Measurements from ENCODE around the gene KNSTRN. TPM values are rescaled to one million over a fixed set of nuclear protein-coding genes. Genes with fewer than 3 reads are reported as not detected.

Gene KNSTRN
- total and polyA plus RNA-seq, 4 donors = 3.4 to 28.1 (median 8.9) TPM

DNA sequence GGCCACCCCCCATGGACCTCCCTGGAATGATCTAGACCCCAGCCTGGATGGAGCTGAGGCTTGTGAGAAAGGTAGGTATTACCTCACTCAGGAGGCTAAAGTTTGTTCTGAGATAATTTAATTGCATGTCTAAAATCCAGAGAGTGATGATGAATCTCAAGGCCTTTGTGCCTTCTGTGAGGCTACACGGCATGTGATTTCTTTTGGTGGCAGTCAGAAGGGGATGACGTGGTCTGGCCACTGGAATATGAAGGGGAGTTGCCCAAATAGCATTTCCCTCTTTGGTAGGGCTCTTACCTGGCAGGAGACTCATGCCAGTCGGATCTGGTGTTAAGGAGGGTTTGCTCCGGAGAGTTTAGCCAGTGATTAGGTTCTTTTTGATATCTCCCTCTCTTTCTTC is 60.7 kb downstream of the KNSTRN start:
- TF ChIP-seq NR2F2 (IDR thresholded peaks at IDR 0.05) (no peak), EGR1 (IDR thresholded peaks at IDR 0.05; ENCODE audit: low read depth in 2 of 2) (no peak), TAF1 (conservative IDR thresholded peaks at IDR 0.05) (no peak), JUND (IDR thresholded peaks at IDR 0.05) (no peak), FOXA2 (IDR thresholded peaks at IDR 0.05) (no peak), GABPA (IDR thresholded peaks at IDR 0.05 in 1 of 2, conservative IDR thresholded peaks at IDR 0.05 in 1 of 2) (no peak)
- TF ChIP-seq, protein P1, sequence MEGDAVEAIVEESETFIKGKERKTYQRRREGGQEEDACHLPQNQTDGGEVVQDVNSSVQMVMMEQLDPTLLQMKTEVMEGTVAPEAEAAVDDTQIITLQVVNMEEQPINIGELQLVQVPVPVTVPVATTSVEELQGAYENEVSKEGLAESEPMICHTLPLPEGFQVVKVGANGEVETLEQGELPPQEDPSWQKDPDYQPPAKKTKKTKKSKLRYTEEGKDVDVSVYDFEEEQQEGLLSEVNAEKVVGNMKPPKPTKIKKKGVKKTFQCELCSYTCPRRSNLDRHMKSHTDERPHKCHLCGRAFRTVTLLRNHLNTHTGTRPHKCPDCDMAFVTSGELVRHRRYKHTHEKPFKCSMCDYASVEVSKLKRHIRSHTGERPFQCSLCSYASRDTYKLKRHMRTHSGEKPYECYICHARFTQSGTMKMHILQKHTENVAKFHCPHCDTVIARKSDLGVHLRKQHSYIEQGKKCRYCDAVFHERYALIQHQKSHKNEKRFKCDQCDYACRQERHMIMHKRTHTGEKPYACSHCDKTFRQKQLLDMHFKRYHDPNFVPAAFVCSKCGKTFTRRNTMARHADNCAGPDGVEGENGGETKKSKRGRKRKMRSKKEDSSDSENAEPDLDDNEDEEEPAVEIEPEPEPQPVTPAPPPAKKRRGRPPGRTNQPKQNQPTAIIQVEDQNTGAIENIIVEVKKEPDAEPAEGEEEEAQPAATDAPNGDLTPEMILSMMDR (IDR thresholded peaks at IDR 0.05; ENCODE audit: low read depth, low read length, missing input control) = no peak
- TF ChIP-seq, protein P2, sequence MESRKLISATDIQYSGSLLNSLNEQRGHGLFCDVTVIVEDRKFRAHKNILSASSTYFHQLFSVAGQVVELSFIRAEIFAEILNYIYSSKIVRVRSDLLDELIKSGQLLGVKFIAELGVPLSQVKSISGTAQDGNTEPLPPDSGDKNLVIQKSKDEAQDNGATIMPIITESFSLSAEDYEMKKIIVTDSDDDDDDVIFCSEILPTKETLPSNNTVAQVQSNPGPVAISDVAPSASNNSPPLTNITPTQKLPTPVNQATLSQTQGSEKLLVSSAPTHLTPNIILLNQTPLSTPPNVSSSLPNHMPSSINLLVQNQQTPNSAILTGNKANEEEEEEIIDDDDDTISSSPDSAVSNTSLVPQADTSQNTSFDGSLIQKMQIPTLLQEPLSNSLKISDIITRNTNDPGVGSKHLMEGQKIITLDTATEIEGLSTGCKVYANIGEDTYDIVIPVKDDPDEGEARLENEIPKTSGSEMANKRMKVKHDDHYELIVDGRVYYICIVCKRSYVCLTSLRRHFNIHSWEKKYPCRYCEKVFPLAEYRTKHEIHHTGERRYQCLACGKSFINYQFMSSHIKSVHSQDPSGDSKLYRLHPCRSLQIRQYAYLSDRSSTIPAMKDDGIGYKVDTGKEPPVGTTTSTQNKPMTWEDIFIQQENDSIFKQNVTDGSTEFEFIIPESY (IDR thresholded peaks at IDR 0.05) = no peak
- TF ChIP-seq, protein P3, sequence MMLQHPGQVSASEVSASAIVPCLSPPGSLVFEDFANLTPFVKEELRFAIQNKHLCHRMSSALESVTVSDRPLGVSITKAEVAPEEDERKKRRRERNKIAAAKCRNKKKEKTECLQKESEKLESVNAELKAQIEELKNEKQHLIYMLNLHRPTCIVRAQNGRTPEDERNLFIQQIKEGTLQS (IDR thresholded peaks at IDR 0.05) = no peak

DNA sequence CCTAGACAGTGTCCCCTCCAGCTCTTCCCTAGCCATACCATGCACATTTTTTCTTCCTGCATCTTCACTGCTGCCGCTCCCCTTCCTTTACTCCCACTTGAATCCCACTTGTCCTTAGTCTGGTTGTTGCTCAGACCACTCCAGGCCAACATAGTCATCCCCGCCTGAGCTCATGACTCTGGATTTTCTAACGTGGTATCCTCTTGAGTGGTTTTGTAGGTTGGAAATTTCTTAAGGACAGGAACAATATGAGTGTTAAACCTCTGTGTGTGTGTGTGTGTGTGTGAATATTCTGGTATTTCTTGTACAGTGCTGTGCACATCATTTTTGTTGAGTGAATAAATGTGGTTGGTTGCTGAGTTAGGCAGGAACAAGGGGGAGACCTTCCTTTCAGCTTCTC is 61.3 kb downstream of the KNSTRN start:
- no peak for DNase-seq (ENCODE audit: low spot score)
- Histone ChIP-seq H3K27ac (ENCODE audit: low read depth in 1 of 2, low read length in 2 of 2) (no peak overlapping the region), H3K4me1 (ENCODE audit: control insufficient read depth in 4 of 4, insufficient read depth in 4 of 4, low read length in 3 of 4) (peaks cover 0 to 18% (median 13%) of the 10 kb centered on the region in 4 donors), H3K4me3 (ENCODE audit: low read depth in 1 of 3, low read length in 3 of 3) (no peak overlapping the region), H3K27me3 (ENCODE audit: control insufficient read depth in 4 of 4, insufficient read depth in 4 of 4, low read length in 3 of 4) (no peaks in the 10 kb centered on the region), H3K9ac (ENCODE audit: low read depth in 1 of 2, low read length in 2 of 2) (no peak overlapping the region), H3K36me3 (ENCODE audit: control insufficient read depth in 4 of 4, insufficient read depth in 3 of 4, low read depth in 1 of 4, low read length in 3 of 4) (no peaks in the 10 kb centered on the region), H3K9me3 (ENCODE audit: control insufficient read depth in 4 of 4, low read length in 3 of 4) (no peaks in the 10 kb centered on the region)
- 87% methylated on average over 3 of the region's 3 CpGs for WGBS
- no peak for TF ChIP-seq FOXA2 (IDR thresholded peaks at IDR 0.05)
- TF ChIP-seq FOXA1 (IDR thresholded peaks at IDR 0.05) = no peak
- no peak for TF ChIP-seq RAD21 (IDR thresholded peaks at IDR 0.05)
- no peak for TF ChIP-seq SP1 (IDR thresholded peaks at IDR 0.05)
- TF ChIP-seq YY1 (IDR thresholded peaks at IDR 0.05) = no peak
- TF ChIP-seq, protein P4, sequence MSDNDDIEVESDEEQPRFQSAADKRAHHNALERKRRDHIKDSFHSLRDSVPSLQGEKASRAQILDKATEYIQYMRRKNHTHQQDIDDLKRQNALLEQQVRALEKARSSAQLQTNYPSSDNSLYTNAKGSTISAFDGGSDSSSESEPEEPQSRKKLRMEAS (IDR thresholded peaks at IDR 0.05) = no peak
- TF ChIP-seq RXRA (IDR thresholded peaks at IDR 0.05) = no peak
- no peak for TF ChIP-seq NR2F2 (IDR thresholded peaks at IDR 0.05)
- TF ChIP-seq, protein P5, sequence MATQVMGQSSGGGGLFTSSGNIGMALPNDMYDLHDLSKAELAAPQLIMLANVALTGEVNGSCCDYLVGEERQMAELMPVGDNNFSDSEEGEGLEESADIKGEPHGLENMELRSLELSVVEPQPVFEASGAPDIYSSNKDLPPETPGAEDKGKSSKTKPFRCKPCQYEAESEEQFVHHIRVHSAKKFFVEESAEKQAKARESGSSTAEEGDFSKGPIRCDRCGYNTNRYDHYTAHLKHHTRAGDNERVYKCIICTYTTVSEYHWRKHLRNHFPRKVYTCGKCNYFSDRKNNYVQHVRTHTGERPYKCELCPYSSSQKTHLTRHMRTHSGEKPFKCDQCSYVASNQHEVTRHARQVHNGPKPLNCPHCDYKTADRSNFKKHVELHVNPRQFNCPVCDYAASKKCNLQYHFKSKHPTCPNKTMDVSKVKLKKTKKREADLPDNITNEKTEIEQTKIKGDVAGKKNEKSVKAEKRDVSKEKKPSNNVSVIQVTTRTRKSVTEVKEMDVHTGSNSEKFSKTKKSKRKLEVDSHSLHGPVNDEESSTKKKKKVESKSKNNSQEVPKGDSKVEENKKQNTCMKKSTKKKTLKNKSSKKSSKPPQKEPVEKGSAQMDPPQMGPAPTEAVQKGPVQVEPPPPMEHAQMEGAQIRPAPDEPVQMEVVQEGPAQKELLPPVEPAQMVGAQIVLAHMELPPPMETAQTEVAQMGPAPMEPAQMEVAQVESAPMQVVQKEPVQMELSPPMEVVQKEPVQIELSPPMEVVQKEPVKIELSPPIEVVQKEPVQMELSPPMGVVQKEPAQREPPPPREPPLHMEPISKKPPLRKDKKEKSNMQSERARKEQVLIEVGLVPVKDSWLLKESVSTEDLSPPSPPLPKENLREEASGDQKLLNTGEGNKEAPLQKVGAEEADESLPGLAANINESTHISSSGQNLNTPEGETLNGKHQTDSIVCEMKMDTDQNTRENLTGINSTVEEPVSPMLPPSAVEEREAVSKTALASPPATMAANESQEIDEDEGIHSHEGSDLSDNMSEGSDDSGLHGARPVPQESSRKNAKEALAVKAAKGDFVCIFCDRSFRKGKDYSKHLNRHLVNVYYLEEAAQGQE (IDR thresholded peaks at IDR 0.05) = no peak
- TF ChIP-seq, protein P3 (IDR thresholded peaks at IDR 0.05) = no peak
- no peak for TF ChIP-seq HNF4A (conservative IDR thresholded peaks at IDR 0.05)
- no peak for TF ChIP-seq GABPA (IDR thresholded peaks at IDR 0.05 in 1 of 2, conservative IDR thresholded peaks at IDR 0.05 in 1 of 2)
- TF ChIP-seq, protein P1 (IDR thresholded peaks at IDR 0.05; ENCODE audit: low read depth, low read length, missing input control) = no peak
- no peak for TF ChIP-seq JUND (IDR thresholded peaks at IDR 0.05)
- TF ChIP-seq TAF1 (conservative IDR thresholded peaks at IDR 0.05) = no peak
- TF ChIP-seq HNF4G (IDR thresholded peaks at IDR 0.05) = no peak
- no peak for TF ChIP-seq EGR1 (IDR thresholded peaks at IDR 0.05; ENCODE audit: low read depth in 2 of 2)

More for the DNA sequence above, 60.7 kb downstream of the KNSTRN start:
- no peak for DNase-seq (ENCODE audit: low spot score)
- Histone ChIP-seq H3K36me3 (ENCODE audit: control insufficient read depth in 4 of 4, insufficient read depth in 3 of 4, low read depth in 1 of 4, low read length in 3 of 4) (no peaks in the 10 kb centered on the region), H3K4me3 (ENCODE audit: low read depth in 1 of 3, low read length in 3 of 3) (no peak overlapping the region), H3K4me1 (ENCODE audit: control insufficient read depth in 4 of 4, insufficient read depth in 4 of 4, low read length in 3 of 4) (peaks cover 0 to 18% (median 13%) of the 10 kb centered on the region in 4 donors), H3K27me3 (ENCODE audit: control insufficient read depth in 4 of 4, insufficient read depth in 4 of 4, low read length in 3 of 4) (no peaks in the 10 kb centered on the region), H3K27ac (ENCODE audit: low read depth in 1 of 2, low read length in 2 of 2) (no peak overlapping the region), H3K9ac (ENCODE audit: low read depth in 1 of 2, low read length in 2 of 2) (no peak overlapping the region), H3K9me3 (ENCODE audit: control insufficient read depth in 4 of 4, low read length in 3 of 4) (no peaks in the 10 kb centered on the region)
- WGBS = 88% methylated on average over 4 of the region's 4 CpGs

All from liver (tissue), 9 donors.